Measurements from ENCODE around the gene THEM4.

DNA sequence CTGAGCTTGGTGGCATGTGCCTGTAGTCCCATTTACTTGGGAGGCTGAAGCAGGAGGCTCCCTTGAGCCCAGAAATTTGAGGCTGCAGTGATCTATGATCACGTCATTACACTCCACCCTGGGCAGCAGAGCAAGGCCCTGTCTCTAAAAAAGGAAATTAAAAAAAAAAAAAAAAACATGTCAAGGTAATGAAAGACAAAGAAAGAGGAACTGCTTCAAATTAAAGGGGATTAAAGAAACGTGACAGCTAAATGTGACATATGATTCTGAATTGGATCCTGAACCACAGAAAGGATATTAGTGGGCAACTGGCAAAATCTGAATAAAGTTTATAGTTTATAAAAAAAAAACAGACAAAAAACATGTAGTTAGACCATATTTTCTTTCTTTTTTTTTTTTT, 65.9 kb downstream of the THEM4 start:
- TF ChIP-seq, protein P1, sequence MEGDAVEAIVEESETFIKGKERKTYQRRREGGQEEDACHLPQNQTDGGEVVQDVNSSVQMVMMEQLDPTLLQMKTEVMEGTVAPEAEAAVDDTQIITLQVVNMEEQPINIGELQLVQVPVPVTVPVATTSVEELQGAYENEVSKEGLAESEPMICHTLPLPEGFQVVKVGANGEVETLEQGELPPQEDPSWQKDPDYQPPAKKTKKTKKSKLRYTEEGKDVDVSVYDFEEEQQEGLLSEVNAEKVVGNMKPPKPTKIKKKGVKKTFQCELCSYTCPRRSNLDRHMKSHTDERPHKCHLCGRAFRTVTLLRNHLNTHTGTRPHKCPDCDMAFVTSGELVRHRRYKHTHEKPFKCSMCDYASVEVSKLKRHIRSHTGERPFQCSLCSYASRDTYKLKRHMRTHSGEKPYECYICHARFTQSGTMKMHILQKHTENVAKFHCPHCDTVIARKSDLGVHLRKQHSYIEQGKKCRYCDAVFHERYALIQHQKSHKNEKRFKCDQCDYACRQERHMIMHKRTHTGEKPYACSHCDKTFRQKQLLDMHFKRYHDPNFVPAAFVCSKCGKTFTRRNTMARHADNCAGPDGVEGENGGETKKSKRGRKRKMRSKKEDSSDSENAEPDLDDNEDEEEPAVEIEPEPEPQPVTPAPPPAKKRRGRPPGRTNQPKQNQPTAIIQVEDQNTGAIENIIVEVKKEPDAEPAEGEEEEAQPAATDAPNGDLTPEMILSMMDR (IDR thresholded peaks at IDR 0.05) = no peak
- TF ChIP-seq POLR2A (IDR thresholded peaks at IDR 0.05) = no peak

Data from Peyer's patch (tissue), 4 donors.